GM19351 (cell line): ENCODE data around the gene NAA10.

Experiments
- ATAC-seq: cut with Tn5 transposase; IDR thresholded peaks from one replicate; pipeline ENCODE4 v1.9.1; 2021; ENCODE audit warnings: mild to moderate bottlenecking, moderate library complexity; ENCODE audit not compliant: unreplicated experiment

The NAA10 gene

DNA sequence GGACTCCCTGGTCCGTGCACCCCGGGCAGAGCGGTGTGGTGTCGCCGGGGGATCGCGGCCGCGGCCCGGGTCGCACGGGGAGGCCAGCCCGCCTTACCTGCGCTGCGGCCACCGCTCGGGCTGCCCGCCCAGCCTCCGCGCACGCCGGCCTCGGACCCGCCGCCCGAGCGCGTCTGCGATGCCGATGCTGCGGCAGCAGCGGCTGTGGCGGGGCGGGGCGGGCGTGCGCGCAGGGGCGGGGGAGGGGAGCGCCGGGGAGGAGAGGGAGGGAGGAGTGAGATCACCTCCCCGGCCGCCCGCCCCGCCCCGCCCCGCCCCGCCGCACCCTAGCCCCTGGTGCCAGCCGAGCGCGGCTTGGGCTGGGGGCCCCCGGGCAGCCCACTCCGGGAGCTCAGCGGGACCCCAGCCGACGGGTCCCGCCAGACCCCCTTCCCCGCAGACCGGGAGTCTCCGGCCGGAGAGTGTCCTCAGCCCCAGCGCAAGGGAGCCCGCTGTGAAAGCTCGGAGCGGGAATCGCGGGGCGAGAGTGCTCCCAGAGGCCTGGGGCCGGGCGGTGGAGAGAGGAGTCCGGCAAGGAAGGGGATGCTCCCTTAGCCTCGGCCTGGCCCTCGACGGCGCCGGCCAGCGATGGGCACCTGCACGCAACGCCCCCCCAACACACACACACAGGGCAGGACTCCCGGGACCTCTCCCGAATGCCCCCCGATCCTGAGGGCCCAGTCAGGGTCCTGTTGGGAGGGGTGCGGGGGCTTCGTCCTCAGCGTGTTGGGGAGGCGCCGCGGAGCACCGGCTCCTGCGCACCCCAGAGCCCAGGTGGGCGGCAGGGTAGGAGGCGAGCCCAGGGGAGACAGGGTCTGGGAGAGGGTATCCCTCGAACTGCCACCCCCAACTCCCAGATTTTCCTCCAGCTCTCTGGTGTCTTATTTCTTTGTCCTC lies 48.6 kb downstream of the NAA10 start, which contains the start of gene L1CAM:
L1CAM (minus strand) TSS at position 206 of the 936 bp plus-strand sequence. CDS start 10,337 bp downstream, outside the sequence.
- ATAC-seq: no peak

DNA sequence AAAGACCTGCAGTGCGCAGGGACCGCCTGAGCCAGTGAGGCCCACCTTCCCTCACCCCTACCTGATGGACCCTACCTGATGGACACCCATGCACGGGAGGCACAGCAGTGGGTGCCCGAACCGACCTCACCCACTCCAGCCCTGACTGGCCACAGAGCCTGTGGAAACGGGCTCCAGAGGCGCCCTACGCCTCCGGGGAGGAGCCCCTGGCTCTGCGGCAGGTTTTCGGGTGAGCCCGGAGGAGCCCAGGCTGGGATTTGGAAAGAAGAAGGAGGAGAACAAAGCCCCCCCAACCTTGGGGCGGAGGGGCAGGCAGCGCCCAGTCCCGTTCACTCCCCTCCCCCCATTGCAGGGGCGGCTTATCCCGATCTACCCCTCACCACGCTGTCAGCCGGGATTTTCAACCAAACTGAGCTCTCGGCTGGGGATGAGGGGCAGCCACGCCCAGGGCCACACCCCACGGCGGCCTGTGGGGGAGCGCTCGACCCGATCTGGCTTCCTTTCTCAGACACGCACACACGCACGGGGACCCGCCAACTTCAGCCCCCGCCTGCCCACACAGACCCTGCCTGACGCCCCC lies 49.5 kb downstream of the NAA10 start:
- no peak for ATAC-seq

GRCh38 chrX:153884590-153884989 lies 50.2 kb downstream of the NAA10 start:
- ATAC-seq: no peak

GRCh38 chrX:153884136-153884535 lies 50.7 kb downstream of the NAA10 start:
- no peak for ATAC-seq

GRCh38 chrX:153883163-153883843 lies 51.5 kb downstream of the NAA10 start:
- no peak for ATAC-seq

DNA sequence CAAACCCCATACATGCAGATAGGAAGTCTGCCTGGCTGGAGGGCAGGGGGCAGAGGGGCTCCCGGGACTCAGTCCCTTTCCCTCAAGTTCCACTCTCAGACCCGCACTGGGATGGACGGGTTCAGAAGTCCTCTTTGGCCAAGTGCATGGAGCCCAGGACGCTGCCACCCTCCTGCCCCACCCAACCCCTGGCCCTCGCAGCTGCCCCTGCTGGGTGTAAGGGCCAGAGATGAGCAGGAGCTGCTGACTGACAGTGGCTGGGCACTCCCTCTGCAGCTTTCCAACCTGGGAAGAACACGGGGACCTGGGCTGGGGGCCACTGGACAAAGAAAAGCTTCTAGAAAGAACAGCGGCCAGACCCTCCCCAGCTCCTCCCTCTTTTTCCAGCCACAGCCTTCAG lies 52.3 kb downstream of the NAA10 start:
- no peak for ATAC-seq

DNA sequence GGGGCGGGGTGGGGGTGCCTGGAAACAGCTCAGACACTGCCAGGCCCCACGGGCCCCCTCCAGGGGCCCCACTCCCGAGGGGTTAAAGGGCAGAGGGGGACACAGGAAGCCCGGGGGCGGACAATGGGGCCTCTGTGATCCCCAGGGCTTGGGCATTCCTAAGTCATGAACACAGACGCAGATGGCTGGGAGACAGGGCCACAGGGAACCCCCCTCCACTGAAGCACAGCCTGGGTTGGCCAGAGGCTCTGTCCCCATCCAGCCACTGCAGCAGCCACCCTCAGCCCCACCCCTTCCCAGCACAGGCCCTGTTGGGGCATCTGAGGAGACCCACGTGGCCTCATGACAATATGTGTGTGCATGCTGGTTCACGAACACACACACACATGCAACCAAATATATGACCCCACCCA lies 52.7 kb downstream of the NAA10 start:
- ATAC-seq: no peak

GRCh38 chrX:153881281-153881680 lies 53.6 kb downstream of the NAA10 start:
- ATAC-seq: no peak

DNA sequence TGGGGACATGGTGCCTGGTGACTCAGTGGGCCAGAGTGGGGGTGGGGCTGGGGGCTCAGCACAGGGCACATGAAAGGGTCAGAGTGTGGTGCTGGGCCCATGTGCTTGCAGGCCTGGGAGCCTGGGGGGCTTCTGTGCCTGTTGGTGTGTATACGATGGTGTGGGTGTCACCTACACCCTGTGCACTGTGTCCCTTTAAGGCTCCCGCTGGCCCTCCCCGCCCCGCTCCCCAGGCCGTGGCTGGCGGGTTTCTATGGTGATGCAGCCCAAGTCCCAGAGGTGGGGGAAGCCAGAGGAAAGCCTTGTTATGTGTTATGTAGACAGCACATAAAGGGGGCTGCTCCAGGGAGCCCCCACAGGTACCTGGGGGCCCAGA lies 54.4 kb downstream of the NAA10 start:
- no peak for ATAC-seq

- ATAC-seq: no peak
Measured at GRCh38 chrX:153879741-153880439, 54.9 kb downstream of the NAA10 start.
